Neuronal stem cell (in vitro differentiated cells): ENCODE results near the gene FAM219B.
A peak's percentile ranks its signal among the peaks of the same experiment; 100 is the strongest.

ENCODE experiments used
- DNase-seq: peaks from one replicate; pipeline ENCODE4 v3.0.0-alpha.2; 2013; ENCODE audit warnings: low spot score
- H2AFZ ChIP-seq: one replicate; pipeline ENCODE4 v1.6.1; 2013; ENCODE audit warnings: mild to moderate bottlenecking, low read length, inconsistent platforms
- H2AK5ac ChIP-seq: 2 replicates; pipeline ENCODE4 v1.6.1; 2013; ENCODE audit warnings: low read depth, mild to moderate bottlenecking, inconsistent platforms, low read length, moderate library complexity, mixed read lengths
- H2BK120ac ChIP-seq: 2 replicates; pipeline ENCODE4 v1.6.1; 2013; ENCODE audit warnings: low read depth, mild to moderate bottlenecking, inconsistent platforms, low read length, moderate library complexity, mixed read lengths
- H2BK12ac ChIP-seq: one replicate; pipeline ENCODE4 v1.6.1; 2013; ENCODE audit warnings: low read length, inconsistent platforms
- H2BK15ac ChIP-seq: 2 replicates; pipeline ENCODE4 v1.6.1; 2013; ENCODE audit warnings: mild to moderate bottlenecking, low read length, inconsistent platforms, mixed read lengths
- H2BK5ac ChIP-seq: one replicate; pipeline ENCODE4 v1.6.1; 2013; ENCODE audit warnings: inconsistent platforms, mild to moderate bottlenecking, low read length, moderate library complexity
- H3K14ac ChIP-seq: one replicate; pipeline ENCODE4 v1.6.1; 2013; ENCODE audit warnings: low read length, inconsistent platforms
- H3K18ac ChIP-seq: 2 replicates; pipeline ENCODE4 v1.6.1; 2013; ENCODE audit warnings: low read length, inconsistent platforms
- H3K23ac ChIP-seq: 2 replicates; pipeline ENCODE4 v1.6.1; 2013; ENCODE audit warnings: low read depth, mild to moderate bottlenecking, mixed read lengths, low read length, inconsistent platforms; ENCODE audit not compliant: poor library complexity
- H3K27ac ChIP-seq: replicated peaks from 3 replicates; pipeline ENCODE4 v1.5.1; 2013; ENCODE audit warnings: low read length, inconsistent platforms
- H3K27me3 ChIP-seq, 3 experiments: 2 replicates each; pipeline ENCODE4 v1.6.1; 2013; ENCODE audit warnings: low read length in 3 of 3, mild to moderate bottlenecking in 2 of 3, inconsistent platforms in 1 of 3, low read depth in 1 of 3, mixed read lengths in 1 of 3, moderate library complexity in 1 of 3; ENCODE audit not compliant: control insufficient read depth in 3 of 3, insufficient read depth in 3 of 3
- H3K36me3 ChIP-seq, 2 donors: replicated peaks in 1 of 2; 2 replicates each; pipeline ENCODE4 v1.6.1; 2013; ENCODE audit warnings: low read length in 2 of 2; ENCODE audit not compliant: control insufficient read depth in 2 of 2, insufficient read depth in 2 of 2
- H3K4ac ChIP-seq: 2 replicates; pipeline ENCODE4 v1.6.1; 2013; ENCODE audit warnings: inconsistent platforms, mild to moderate bottlenecking, low read length, moderate library complexity
- H3K4me1 ChIP-seq, 2 donors: 1 replicate in 1 of 2; 2 replicates in 1 of 2; pipeline ENCODE4 v1.6.1; 2013; ENCODE audit warnings: low read length in 2 of 2, low read depth in 1 of 2; ENCODE audit not compliant: control insufficient read depth in 2 of 2, insufficient read depth in 1 of 2
- H3K4me2 ChIP-seq: one replicate; pipeline ENCODE4 v1.6.1; 2013; ENCODE audit warnings: mild to moderate bottlenecking, low read length, inconsistent platforms; ENCODE audit not compliant: insufficient read depth, poor library complexity, severe bottlenecking
- H3K4me3 ChIP-seq, 2 donors: 2 replicates each; pipeline ENCODE4 v1.5.1; 2013; ENCODE audit warnings: low read length in 2 of 2, mild to moderate bottlenecking in 2 of 2, inconsistent platforms in 1 of 2, moderate library complexity in 1 of 2
- H3K79me1 ChIP-seq: one replicate; pipeline ENCODE4 v1.6.1; 2013; ENCODE audit warnings: low read depth, mild to moderate bottlenecking, inconsistent platforms, low read length, moderate library complexity
- H3K9ac ChIP-seq: one replicate; pipeline ENCODE4 v1.6.1; 2013; ENCODE audit warnings: mild to moderate bottlenecking, low read depth, low read length, inconsistent platforms; ENCODE audit not compliant: poor library complexity
- H3K9me3 ChIP-seq, 2 donors: replicated peaks in 1 of 2; 2 replicates each; pipeline versions ENCODE3 to v1.6.1; 2013; ENCODE audit warnings: low read length in 2 of 2, mild to moderate bottlenecking in 2 of 2, inconsistent platforms in 1 of 2, low read depth in 1 of 2, mixed read lengths in 1 of 2, moderate library complexity in 1 of 2; ENCODE audit not compliant: control insufficient read depth in 2 of 2, insufficient read depth in 1 of 2
- H4K8ac ChIP-seq: one replicate; pipeline ENCODE4 v1.6.1; 2013; ENCODE audit warnings: low read depth, mild to moderate bottlenecking, inconsistent platforms, low read length, moderate library complexity
- H4K91ac ChIP-seq: one replicate; pipeline ENCODE4 v1.6.1; 2013; ENCODE audit warnings: low read length, low read depth, mild to moderate bottlenecking, inconsistent platforms; ENCODE audit not compliant: poor library complexity
- WGBS, 2 donors: extraction: QIAGEN DNeasy Blood & Tissue Kit; methylation state at CpG; one replicate each; pipeline ENCODE4 v1.1.7; 2013; ENCODE audit warnings: missing lambda C conversion rate in 2 of 2, mixed read lengths in 1 of 2; ENCODE audit not compliant: insufficient read length in 2 of 2, insufficient replicate concordance in 1 of 2; ENCODE audit errors: extremely low coverage in 2 of 2; 5-methylcytosine and 5-hydroxymethylcytosine counted together

Gene FAM219B

GRCh38 chr15:74885461-74885860, 21.2 kb downstream of the FAM219B start:
- Histone ChIP-seq H3K4me1 (peaks cover 7% of the 10 kb centered on the region in 2 donors), H3K4me2 (no peak overlapping the region), H3K14ac (no peak overlapping the region), H3K18ac (no peak overlapping the region), H2BK120ac (no peak overlapping the region), H2AK5ac (no peak overlapping the region), H3K4ac (no peak overlapping the region), H4K91ac (no peak overlapping the region), H3K27me3 (no peaks in the 10 kb centered on the region), H3K4me3 (no peak overlapping the region), H2BK12ac (no peak overlapping the region), H2BK5ac (no peak overlapping the region), H3K36me3 (no peaks in the 10 kb centered on the region), H3K9me3 (peaks cover 6 to 11% of the 10 kb centered on the region in 2 donors), H3K9ac (no peak overlapping the region), H3K23ac (no peak overlapping the region), H3K79me1 (no peaks in the 10 kb centered on the region), H4K8ac (no peak overlapping the region), H2BK15ac (no peak overlapping the region), H3K27ac (no peak overlapping the region), H2AFZ (no peak overlapping the region)
- no peak for DNase-seq
- no CpG with 5 or more reads among the region's 5 CpGs for WGBS, 2 donors

DNA sequence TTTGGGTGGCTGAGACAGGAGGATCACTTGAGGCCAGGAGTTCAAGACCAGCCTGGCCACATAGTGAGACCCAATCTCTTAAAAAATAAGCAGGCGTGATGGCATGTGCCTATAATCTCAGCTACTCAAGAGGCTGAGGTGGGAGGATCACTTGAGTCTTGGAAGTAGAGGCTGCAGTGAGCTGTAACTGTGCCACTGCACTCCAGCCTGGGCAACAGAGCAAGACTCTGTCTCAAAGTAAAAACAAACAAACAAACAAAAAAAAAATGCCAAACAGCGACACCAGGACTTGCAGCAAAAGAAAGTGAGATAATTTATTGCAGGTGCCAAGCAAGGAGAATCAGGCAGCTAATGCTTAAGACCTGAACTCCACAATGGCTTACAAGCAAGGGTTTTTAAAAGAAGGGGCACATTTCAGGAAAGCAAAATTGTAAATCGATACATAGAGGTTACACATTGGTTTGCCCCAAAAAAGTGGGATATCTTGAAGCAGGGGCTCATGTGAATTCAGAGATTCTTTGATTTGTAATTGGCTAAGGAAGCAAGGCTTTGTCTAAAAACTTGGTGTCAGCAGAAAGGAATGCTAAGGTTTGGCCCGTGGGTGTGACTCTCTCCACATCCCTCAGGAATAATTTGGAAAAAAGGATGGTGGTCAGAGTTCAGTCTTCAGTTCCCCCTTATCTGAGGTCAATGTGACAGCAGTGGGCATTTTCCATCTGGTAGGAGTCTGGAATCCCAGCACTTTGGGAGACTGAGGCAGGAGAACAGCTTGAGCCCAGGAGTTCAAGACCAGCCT, 22.0 kb downstream of the FAM219B start:
- Histone ChIP-seq H4K91ac (no peak overlapping the region), H3K18ac (no peak overlapping the region), H2BK12ac (no peak overlapping the region), H2AK5ac (no peak overlapping the region), H3K9ac (no peak overlapping the region), H2AFZ (no peak overlapping the region), H3K4ac (no peak overlapping the region), H3K9me3 (peaks cover 6 to 11% of the 10 kb centered on the region in 2 donors), H3K79me1 (no peaks in the 10 kb centered on the region), H2BK5ac (no peak overlapping the region), H4K8ac (no peak overlapping the region), H3K4me2 (no peak overlapping the region), H3K4me3 (no peak overlapping the region), H3K27me3 (no peaks in the 10 kb centered on the region), H2BK15ac (no peak overlapping the region), H3K14ac (no peak overlapping the region), H3K23ac (no peak overlapping the region), H3K36me3 (no peaks in the 10 kb centered on the region), H3K4me1 (peaks cover 6 to 7% of the 10 kb centered on the region in 2 donors), H3K27ac (no peak overlapping the region), H2BK120ac (no peak overlapping the region)
- DNase-seq: no peak
- no CpG with 5 or more reads among the region's 4 CpGs for WGBS, 2 donors

GRCh38 chr15:74882528-74882927, 24.1 kb downstream of the FAM219B start:
- Histone ChIP-seq H3K4me3 (no peak overlapping the region), H3K27ac (no peak overlapping the region), H2AK5ac (no peak overlapping the region), H4K8ac (no peak overlapping the region), H3K79me1 (no peaks in the 10 kb centered on the region), H3K23ac (no peak overlapping the region), H2BK120ac (no peak overlapping the region), H3K14ac (no peak overlapping the region), H4K91ac (peak overlapping the region; percentile 24), H3K4me2 (no peak overlapping the region), H2BK12ac (no peak overlapping the region), H3K9me3 (peaks cover 6 to 11% of the 10 kb centered on the region in 2 donors), H3K18ac (peak overlapping the region; percentile 41), H3K4ac (no peak overlapping the region), H3K4me1 (no peaks in the 10 kb centered on the region), H3K9ac (no peak overlapping the region), H3K27me3 (no peaks in the 10 kb centered on the region), H2BK5ac (no peak overlapping the region), H2AFZ (no peak overlapping the region), H2BK15ac (peak overlapping the region; percentile 58), H3K36me3 (no peaks in the 10 kb centered on the region)
- DNase-seq: no peak
- no CpG with 5 or more reads among the region's 6 CpGs for WGBS, 2 donors

DNA sequence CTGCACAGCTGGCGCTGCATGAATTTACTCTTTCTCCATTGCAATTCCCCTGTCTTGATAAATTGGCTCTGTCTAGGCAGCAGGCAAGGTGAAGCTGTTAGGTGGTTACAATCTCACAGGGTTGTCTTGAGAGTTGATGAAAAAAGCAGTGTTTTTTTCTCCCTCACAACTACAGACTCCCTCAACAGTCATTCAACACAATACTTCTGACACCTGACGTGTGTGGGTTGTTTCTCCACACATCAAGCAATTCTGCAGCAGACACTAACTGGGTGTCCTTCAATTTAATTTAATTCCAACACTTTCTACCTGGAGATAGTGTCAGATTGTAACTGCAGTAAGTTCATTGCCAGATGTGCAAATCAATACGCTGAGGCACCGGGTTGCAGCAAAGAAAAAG, 28.4 kb downstream of the FAM219B start:
- peaks cover 2 to 4% of the 10 kb centered on the region in 2 donors for H3K4me1 ChIP-seq
- no peak for DNase-seq
- no peak overlapping the region for H2AFZ ChIP-seq
- H3K4me3 ChIP-seq: no peak overlapping the region
- H3K4ac ChIP-seq: no peak overlapping the region
- H2AK5ac ChIP-seq: no peak overlapping the region
- no peak overlapping the region for H3K23ac ChIP-seq
- H3K18ac ChIP-seq: no peak overlapping the region
- H3K14ac ChIP-seq: no peak overlapping the region
- H2BK120ac ChIP-seq: no peak overlapping the region
- no peak overlapping the region for H3K4me2 ChIP-seq
- no peak overlapping the region for H2BK15ac ChIP-seq
- H2BK5ac ChIP-seq: no peak overlapping the region
- H3K27ac ChIP-seq: no peak overlapping the region
- H3K36me3 ChIP-seq: no peaks in the 10 kb centered on the region
- peaks cover 0 to 6% (median 0%) of the 10 kb centered on the region in 3 experiments for H3K27me3 ChIP-seq
- WGBS, 2 donors: no CpG with 5 or more reads among the region's 4 CpGs
- H2BK12ac ChIP-seq: no peak overlapping the region
- no peaks in the 10 kb centered on the region for H3K79me1 ChIP-seq
- H3K9ac ChIP-seq: no peak overlapping the region
- H4K91ac ChIP-seq: no peak overlapping the region
- H3K9me3 ChIP-seq: peaks cover 7 to 11% of the 10 kb centered on the region in 2 donors
- no peak overlapping the region for H4K8ac ChIP-seq
